Peyer's patch (tissue), 4 donors: ENCODE results near the gene CHFR.

Experiments used
- POLR2A ChIP-seq, 2 donors: fragments of 450-650 bp; IDR thresholded peaks; one replicate each; pipeline ENCODE4 v1.5.1; 2017; ENCODE audit warnings: antibody characterized with exemption in 2 of 2, mild to moderate bottlenecking in 2 of 2, moderate library complexity in 2 of 2
- TF ChIP-seq, protein P1 (sequence below), 6 experiments: fragments of 450-650 bp in 4 of 6; fragments of 200-600 bp in 2 of 6; sonication (generic) in 1 of 6; IDR thresholded peaks; one replicate each; pipeline ENCODE4 v1.5.1; 2017 to 2019; ENCODE audit warnings: antibody characterized with exemption in 6 of 6, mild to moderate bottlenecking in 3 of 6, moderate library complexity in 1 of 6

DNA sequence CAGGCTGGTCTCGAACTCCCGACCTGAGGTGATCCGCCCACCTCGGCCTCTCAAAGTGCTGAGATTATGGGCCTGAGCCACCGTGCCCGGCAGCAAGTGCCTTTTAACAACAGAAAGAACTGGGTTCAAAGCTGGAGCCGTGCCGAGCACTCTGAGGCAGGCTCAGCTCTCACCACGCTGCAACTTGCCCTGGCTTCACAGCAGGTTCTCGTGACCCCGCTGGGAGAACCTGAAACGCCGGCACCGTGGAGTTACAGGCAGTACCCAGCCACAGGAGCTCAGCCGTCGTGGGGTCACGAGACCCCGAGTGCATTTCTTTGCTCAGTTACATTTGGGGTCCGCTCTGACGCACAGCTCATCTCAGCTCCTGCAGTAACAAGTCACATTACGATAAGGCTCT lies 73.2 kb downstream of the CHFR start:
- TF ChIP-seq, protein P1, sequence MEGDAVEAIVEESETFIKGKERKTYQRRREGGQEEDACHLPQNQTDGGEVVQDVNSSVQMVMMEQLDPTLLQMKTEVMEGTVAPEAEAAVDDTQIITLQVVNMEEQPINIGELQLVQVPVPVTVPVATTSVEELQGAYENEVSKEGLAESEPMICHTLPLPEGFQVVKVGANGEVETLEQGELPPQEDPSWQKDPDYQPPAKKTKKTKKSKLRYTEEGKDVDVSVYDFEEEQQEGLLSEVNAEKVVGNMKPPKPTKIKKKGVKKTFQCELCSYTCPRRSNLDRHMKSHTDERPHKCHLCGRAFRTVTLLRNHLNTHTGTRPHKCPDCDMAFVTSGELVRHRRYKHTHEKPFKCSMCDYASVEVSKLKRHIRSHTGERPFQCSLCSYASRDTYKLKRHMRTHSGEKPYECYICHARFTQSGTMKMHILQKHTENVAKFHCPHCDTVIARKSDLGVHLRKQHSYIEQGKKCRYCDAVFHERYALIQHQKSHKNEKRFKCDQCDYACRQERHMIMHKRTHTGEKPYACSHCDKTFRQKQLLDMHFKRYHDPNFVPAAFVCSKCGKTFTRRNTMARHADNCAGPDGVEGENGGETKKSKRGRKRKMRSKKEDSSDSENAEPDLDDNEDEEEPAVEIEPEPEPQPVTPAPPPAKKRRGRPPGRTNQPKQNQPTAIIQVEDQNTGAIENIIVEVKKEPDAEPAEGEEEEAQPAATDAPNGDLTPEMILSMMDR (IDR thresholded peaks at IDR 0.05) = no peak
- no peak for TF ChIP-seq POLR2A (IDR thresholded peaks at IDR 0.05)
